GM19328 (cell line): ENCODE data around the gene ZDHHC3.

Experiments used
- ATAC-seq: cut with Tn5 transposase; IDR thresholded peaks from one replicate; pipeline ENCODE4 v1.9.1; 2021; ENCODE audit warnings: mild to moderate bottlenecking, moderate library complexity; ENCODE audit not compliant: unreplicated experiment

The ZDHHC3 gene

GRCh38 chr3:44899683-44900367 lies 76.1 kb downstream of the ZDHHC3 start:
- ATAC-seq = no peak

- no peak for ATAC-seq
Measured at GRCh38 chr3:44896440-44896839, 79.5 kb downstream of the ZDHHC3 start.

GRCh38 chr3:44894485-44894884 lies 81.5 kb downstream of the ZDHHC3 start:
- ATAC-seq = no peak

- no peak for ATAC-seq
Measured at GRCh38 chr3:44893097-44893496, 82.9 kb downstream of the ZDHHC3 start.

GRCh38 chr3:44892689-44893088 lies 83.3 kb downstream of the ZDHHC3 start:
- no peak for ATAC-seq

GRCh38 chr3:44890852-44891251 lies 85.1 kb downstream of the ZDHHC3 start:
- ATAC-seq = no peak

- no peak for ATAC-seq
Measured at GRCh38 chr3:44890258-44890657, 85.7 kb downstream of the ZDHHC3 start.

GRCh38 chr3:44887101-44887500 lies 88.9 kb downstream of the ZDHHC3 start:
- no peak for ATAC-seq

- ATAC-seq = no peak
Measured at GRCh38 chr3:44886561-44886960, 89.4 kb downstream of the ZDHHC3 start.

- no peak for ATAC-seq
Measured at GRCh38 chr3:44885618-44886017, 90.4 kb downstream of the ZDHHC3 start.

GRCh38 chr3:44883999-44884431 lies 92.0 kb downstream of the ZDHHC3 start:
- no peak for ATAC-seq

GRCh38 chr3:44883213-44883955 lies 92.6 kb downstream of the ZDHHC3 start:
- ATAC-seq = no peak

- no peak for ATAC-seq
Measured at GRCh38 chr3:44880284-44880683, 95.7 kb downstream of the ZDHHC3 start.

GRCh38 chr3:44877333-44877732 lies 98.6 kb downstream of the ZDHHC3 start:
- no peak for ATAC-seq

GRCh38 chr3:44875596-44875995 lies 100.4 kb downstream of the ZDHHC3 start:
- ATAC-seq = no peak
